RWPE1 (cell line): ENCODE measurements around the gene PADI3.

ENCODE experiments used
- CTCF ChIA-PET: fragments of 350-600 bp; sonication (Branson Sonifier 250); formaldehyde crosslinking; extraction: SDS; loops from one replicate; lab custom pipeline; 2021; lab: Yijun Ruan, JAX
- POLR2A ChIA-PET: fragments of 400-600 bp; formaldehyde crosslinking; extraction: SDS; loops from one replicate; lab custom pipeline; 2020; ENCODE audit warnings: antibody characterized with exemption; ENCODE audit not compliant: low non-redundant PET; lab: Yijun Ruan, JAX
- DNase-seq: peaks from one replicate; pipeline ENCODE4 v3.0.0; 2012; ENCODE audit warnings: low spot score
- H3K27ac ChIP-seq: fragments of 450-650 bp; 2 replicates; pipeline ENCODE4 v1.5.1; 2017
- TF ChIP-seq, protein P1 (sequence below): fragments of 450-650 bp; conservative IDR thresholded peaks from 2 replicates; pipeline ENCODE4 v1.5.1; 2017; ENCODE audit warnings: low read depth, mild to moderate bottlenecking

The PADI3 gene

DNA sequence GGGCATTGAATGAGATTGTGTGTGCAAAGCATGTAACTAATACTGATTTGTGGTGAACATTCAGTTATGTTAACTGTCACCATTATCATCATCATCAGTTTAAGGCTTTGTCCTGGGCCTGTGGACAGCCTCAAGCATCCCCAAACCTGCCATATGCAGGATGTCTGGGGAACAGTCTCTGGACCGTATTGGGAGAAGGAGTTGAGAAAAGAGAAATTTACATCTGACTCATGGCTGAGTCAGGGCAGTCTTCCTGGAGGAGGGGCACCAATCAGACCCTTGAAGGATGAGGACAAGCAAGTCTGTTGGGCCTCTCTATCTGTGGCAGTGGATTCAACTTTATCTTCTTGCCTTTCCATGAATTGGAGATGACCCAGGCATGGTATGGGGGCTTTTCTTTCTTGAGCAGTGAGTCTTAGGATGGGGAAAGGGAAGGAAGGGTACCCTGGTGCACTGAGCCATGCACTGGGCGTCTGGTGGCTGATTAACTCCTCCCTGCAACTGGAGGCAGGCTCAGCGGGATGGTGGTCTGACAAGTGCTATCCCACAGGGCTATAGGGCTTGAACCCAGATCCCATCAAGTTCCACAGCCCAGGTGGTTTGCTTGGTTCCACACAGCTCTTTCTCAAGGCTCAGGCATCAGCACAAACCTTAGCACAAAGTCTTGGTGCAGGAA, 2.9 kb downstream of the PADI3 start:
- ChIA-PET POLR2A (no interaction called here), CTCF (no interaction called here)

DNA sequence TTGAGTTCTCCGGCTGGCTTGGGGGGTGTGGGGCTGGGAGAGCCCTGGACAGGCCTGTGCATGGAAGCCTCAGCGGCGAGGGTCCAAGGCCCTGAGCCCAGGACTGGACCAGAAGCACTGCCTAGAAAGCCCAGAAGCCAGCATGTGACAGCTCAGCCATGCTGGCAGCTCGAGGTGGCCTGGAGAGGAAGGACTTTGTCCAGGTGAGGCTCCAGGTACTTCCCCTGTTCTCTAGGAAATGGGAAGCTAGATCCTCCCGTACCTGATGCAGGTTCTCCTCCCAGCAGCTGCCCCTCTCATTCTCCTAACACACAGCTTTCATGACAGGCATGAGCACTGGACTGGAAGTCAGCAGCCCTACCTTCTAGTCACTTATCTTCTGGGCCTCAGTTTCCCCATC, 6.4 kb downstream of the PADI3 start:
- CTCF ChIA-PET = no interaction called here
- POLR2A ChIA-PET = no interaction called here
- no peak for DNase-seq
- TF ChIP-seq, protein P1, sequence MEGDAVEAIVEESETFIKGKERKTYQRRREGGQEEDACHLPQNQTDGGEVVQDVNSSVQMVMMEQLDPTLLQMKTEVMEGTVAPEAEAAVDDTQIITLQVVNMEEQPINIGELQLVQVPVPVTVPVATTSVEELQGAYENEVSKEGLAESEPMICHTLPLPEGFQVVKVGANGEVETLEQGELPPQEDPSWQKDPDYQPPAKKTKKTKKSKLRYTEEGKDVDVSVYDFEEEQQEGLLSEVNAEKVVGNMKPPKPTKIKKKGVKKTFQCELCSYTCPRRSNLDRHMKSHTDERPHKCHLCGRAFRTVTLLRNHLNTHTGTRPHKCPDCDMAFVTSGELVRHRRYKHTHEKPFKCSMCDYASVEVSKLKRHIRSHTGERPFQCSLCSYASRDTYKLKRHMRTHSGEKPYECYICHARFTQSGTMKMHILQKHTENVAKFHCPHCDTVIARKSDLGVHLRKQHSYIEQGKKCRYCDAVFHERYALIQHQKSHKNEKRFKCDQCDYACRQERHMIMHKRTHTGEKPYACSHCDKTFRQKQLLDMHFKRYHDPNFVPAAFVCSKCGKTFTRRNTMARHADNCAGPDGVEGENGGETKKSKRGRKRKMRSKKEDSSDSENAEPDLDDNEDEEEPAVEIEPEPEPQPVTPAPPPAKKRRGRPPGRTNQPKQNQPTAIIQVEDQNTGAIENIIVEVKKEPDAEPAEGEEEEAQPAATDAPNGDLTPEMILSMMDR = no peak
- peak overlapping the region; percentile 19; the same call in 1 of the 2 replicates for H3K27ac ChIP-seq

More for the DNA sequence above, 2.9 kb downstream of the PADI3 start:
- H3K27ac ChIP-seq = peak overlapping the region; percentile 74
- TF ChIP-seq, protein P1 = no peak
- peak; percentile 58 for DNase-seq

DNA sequence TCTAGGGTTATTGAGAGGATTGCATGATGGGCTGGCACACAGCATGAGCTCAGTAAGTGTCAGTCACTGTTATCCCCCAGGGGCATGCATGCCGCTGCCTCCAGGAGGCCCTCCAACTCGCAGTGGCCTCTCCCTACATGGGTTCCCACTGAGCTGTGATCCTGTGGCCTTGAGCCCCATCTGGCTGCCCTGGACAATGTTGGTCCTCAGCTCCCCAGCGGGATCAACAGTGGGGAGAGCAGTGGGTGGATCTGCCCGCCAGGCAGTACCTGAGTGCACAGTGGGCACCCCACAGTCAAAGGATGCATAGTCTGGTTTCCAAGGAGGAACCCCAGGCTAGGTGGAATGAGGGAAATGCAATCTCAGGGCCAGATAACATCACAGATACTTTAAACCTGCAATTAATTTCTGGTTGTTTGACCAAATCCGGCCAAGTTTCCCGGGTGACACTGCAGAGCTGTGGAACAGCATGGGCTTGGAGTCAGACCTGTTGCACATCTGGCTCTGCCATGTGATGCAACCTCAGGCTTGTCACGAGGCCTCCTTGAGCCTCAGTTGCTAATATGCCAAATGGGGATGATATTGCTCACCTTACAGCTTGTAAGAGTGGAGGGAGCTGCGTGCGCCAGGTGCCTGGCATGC, 9.3 kb downstream of the PADI3 start:
- H3K27ac ChIP-seq = peak overlapping the region; percentile 89
- no peak for DNase-seq
- POLR2A ChIA-PET = no interaction called here
- CTCF ChIA-PET = interaction anchor here (0.6 to 1.0 kb wide), 2 partner anchors 137 to 147 kb away, joined by 3 to 4 read pairs; no protein-coding TSS in a partner anchor
- TF ChIP-seq, protein P1 = no peak

DNA sequence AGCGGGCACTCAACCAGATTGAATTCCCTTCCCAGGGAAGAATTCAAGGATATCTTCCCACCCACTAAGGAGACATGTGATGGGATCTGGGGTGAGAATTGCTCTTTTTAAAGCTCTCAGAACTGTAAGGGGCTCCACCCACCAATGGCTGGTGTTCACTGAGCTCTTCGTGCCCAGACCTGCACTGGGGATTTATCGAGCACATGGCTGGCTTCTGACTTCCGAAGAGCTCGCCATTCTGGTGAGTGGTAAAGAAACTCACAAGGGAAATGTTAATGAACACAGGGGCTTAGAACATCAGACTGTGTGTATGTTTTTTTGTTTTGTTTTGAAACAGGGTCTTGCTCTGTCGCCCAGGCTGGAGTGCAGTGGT, 9.8 kb downstream of the PADI3 start:
- ChIA-PET POLR2A (no interaction called here), CTCF (interaction anchor here (0.6 to 1.0 kb wide), 3 partner anchors 117 to 148 kb away, joined by 3 to 4 read pairs (median 3); no protein-coding TSS in a partner anchor)
- H3K27ac ChIP-seq = peak overlapping the region; percentile 89
- TF ChIP-seq, protein P1 = no peak
- no peak for DNase-seq

DNA sequence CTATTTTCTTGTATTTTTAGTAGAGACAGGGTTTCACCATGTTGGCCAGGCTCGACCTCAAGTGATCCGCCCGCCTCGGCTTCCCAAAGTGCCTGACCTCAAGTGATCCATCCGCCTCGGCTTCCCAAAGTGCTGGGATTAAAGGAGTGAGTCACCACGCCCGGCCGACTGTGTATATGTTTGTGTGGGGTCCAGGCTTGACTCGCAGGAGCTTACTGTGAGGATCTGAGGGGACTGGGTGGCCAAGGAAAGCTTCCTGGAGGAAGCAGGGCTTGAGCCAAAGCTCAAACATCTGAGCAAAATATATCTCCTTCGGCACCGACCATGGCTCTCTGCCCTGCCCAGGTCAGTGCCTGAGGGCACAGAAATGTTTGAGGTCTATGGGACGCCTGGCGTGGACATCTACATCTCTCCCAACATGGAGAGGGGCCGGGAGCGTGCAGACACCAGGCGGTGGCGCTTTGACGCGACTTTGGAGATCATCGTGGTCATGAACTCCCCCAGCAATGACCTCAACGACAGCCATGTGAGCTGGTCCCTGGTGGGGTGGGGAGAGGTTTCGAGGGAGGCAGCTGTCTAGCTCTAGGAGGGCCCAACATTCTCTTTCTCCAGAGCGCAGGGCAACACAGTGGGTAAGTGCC, 10.5 kb downstream of the PADI3 start:
- POLR2A ChIA-PET = no interaction called here
- DNase-seq = no peak
- TF ChIP-seq, protein P1 = no peak
- CTCF ChIA-PET = interaction anchor here (0.6 to 1.0 kb wide), 2 partner anchors 116 to 138 kb away, joined by 3 read pairs; no protein-coding TSS in a partner anchor
- H3K27ac ChIP-seq = peak overlapping the region; percentile 89

DNA sequence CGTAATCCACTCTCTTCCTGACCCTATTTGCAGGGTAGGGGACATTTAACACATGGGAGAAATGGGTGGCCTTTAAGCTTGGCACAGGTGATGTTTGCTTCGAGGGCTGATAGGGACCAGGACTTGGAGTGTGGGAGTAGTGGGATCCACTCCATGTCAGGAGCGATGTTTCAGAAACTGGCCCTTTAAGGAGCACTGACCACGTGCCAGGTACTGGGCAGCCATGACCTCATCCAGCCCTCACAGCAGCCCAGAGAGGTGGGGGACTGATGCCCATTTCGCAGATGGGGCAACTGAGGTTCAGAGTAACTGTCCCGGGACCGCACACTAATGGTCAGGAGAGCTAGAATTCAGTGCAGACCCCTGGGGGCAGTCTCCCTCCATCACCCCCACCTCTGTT, 11.4 kb downstream of the PADI3 start:
- ChIA-PET CTCF (no interaction called here), POLR2A (no interaction called here)
- TF ChIP-seq, protein P1 = no peak
- H3K27ac ChIP-seq = peak overlapping the region; percentile 89
- no peak for DNase-seq
